ENCODE data around the gene PLAAT5.

GRCh38 chr11:63536669-63537292 is 45.8 kb upstream of the PLAAT5 start, which contains the start of gene PLAAT4:
- no peak for TF ChIP-seq CTCF (IDR thresholded peaks at IDR 0.05)
- TF ChIP-seq POLR2A (IDR thresholded peaks at IDR 0.05), result no peak

Data from right lobe of liver (tissue), 4 donors.